ENCODE results near the gene SLC19A1. TPM values are rescaled to one million over a fixed set of nuclear protein-coding genes. Genes with fewer than 3 reads are reported as not detected.
A peak's percentile ranks its signal among the peaks of the same experiment; 100 is the strongest.
"Not testable (repeated sequence)": the region's sequence is repeated elsewhere in the genome, so short reads cannot be mapped to it uniquely, and the experiment has no call there.

SLC19A1 gene
- total RNA-seq, 2 experiments from 2014 or later: 30.0 to 31.2 TPM

DNA sequence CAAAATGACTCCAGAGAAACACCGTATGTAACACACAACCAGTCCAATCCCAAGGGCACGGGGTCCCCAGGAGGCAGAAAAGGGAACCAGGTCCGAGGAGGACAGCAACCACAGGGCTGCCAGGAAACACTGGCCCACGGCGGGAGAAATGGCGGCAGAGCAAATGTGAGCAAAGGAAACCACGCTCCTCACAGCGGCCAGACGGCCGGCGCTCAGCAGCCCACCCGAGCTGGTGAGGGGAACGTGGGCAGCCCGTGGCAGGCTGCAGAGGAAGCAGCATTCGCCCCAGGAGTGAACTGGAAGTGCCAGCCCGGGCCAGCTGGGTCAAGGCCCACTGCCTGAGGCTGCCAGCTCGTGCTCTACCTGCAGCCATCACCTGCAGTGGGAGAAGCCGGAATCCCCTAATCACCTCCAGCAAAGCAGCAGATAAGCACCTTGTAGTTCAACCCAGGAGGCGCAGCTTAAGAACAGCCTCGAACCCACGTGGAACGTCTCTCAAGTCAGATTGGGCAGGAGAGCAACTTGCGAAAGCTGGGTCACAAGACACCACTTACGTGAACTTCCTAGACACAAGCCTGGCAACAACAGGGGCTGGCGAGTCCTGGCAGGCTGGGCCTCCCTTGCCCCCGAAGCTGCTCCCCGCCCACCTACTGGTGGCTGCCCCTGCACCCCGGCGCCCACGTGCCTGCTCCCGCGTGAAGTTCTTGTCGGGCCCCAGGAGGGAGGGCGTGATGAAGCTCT, 6.7 kb downstream of the SLC19A1 start:
- POLR2A ChIA-PET: interaction anchor here (0.7 kb wide), 1 partner anchor 12 kb away, joined by 3 read pairs; no protein-coding TSS in a partner anchor
- no peak overlapping the region for H3K4me3 Mint-ChIP-seq
- peak overlapping the region; percentile 19 for H3K27ac Mint-ChIP-seq
- no peaks in the 10 kb centered on the region for H3K27me3 Mint-ChIP-seq
- DNase-seq: no peak
- H3K36me3 Mint-ChIP-seq (ENCODE audit: low read depth): peaks cover 22% of the 10 kb centered on the region
- peaks cover 20% of the 10 kb centered on the region for H3K4me1 Mint-ChIP-seq
- no peaks in the 10 kb centered on the region for H3K9me3 Mint-ChIP-seq
- CTCF ChIA-PET: no interaction called here

DNA sequence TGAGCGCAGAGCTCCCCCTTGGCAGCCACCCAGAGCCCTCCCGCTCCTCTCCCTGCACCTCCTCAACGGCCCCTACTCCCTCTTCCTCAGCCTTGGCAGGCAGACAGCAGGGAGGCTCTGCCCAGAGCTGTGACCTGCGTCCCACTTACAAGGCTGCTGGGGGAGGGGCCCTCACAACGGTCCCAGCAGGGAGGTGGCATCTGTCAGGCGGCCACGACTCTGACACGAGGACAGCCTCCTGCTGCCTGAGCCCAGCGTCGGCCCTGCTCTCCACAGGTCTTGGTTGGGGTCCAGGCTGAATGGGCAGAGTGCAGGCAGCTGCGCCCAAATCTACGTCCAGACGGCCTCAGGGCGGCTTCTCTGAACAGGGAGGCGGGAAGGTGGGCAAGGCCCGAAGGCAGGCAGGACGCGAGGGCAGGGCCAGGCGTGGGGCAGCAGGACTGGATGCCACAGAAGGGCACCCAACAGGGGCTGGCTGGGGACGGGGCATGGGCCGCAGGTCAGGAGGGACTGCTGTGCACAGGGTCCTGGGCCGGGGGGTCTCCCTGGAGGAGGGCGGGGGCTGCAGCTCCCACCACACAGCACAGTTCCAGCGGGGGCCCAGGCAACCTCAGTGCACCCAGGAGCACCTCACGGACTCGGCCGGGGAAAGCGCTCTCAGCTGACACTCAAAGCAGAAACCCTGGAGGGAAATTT, 7.5 kb downstream of the SLC19A1 start:
- Mint-ChIP-seq H3K4me1 (peaks cover 14% of the 10 kb centered on the region), H3K9me3 (no peaks in the 10 kb centered on the region), H3K27me3 (no peaks in the 10 kb centered on the region), H3K27ac (peak overlapping the region; percentile 19), H3K4me3 (no peak overlapping the region), H3K36me3 (ENCODE audit: low read depth) (peaks cover 22% of the 10 kb centered on the region)
- ChIA-PET POLR2A (interaction anchor here (0.7 kb wide), 1 partner anchor 13 kb away, joined by 3 read pairs; no protein-coding TSS in a partner anchor), CTCF (no interaction called here)
- DNase-seq: no peak

DNA sequence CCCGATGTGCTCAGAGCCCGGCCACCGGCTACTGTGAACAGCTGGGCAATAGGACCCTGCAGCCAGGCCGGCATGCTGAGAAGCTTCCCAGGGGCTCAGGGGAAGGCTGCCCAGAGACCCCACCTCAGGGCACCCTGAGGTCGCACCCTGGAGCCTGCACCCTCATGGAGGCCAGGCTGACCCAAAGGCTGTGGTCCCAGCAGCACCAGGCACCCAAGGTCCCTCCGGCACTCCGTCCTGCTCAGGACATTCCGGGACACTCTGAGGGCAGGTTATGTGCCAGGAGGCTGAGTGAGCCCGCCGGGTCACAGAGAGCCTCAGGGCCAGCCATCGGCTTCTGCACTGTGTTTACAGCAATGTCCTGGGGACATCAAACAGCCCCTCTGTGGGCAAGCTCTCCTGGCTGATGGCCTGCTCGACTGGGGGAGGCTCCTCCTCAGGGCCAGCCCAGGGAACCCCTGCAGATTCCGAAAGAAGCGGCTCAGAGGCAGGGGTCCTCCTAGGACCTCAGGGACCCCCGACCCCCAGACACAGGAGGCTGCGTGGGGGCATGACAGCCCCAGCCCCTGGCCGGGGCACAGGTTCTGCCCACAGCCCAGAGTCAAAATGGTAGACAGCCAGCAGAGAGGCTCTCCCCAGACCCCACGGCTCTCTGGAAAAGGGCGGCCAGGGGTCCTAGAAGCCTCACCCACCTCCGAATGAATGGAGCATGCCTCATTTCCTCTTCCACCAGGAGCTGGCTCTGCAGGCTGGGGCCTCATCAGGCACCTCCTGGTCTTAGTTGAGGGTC, 8.2 kb downstream of the SLC19A1 start:
- POLR2A ChIA-PET: no interaction called here
- CTCF ChIA-PET: no interaction called here
- no peak for DNase-seq
- no peaks in the 10 kb centered on the region for H3K9me3 Mint-ChIP-seq
- H3K27me3 Mint-ChIP-seq: no peaks in the 10 kb centered on the region
- H3K4me3 Mint-ChIP-seq: no peak overlapping the region
- no peak overlapping the region for H3K27ac Mint-ChIP-seq
- H3K4me1 Mint-ChIP-seq: peaks cover 12% of the 10 kb centered on the region
- peaks cover 22% of the 10 kb centered on the region for H3K36me3 Mint-ChIP-seq (ENCODE audit: low read depth)

DNA sequence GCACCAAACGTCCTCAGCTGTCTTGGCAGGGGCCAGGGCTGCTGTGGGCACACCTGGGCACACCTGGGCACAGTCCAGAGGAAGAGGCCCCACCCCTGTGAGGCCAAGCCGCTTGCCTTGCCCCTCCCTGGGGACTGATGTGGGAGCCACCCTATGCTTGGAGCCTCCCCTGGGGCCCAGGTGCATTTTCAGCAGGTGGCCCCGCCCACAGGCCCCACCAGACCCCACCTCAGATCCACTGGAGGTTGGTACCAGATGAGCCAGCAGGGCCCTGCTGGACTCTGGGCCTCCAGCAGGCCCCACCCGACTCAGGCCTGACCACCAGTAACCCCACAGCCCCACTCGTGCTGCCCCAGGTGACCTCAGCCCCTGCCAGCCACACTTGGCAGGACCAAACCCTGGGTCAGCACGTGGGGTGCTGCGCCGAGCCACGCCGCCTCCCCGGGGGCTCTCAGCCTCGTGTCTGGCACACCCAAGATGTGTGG, 8.8 kb downstream of the SLC19A1 start:
- Mint-ChIP-seq H3K36me3 (ENCODE audit: low read depth) (peaks cover 22% of the 10 kb centered on the region), H3K4me3 (no peak overlapping the region), H3K27me3 (no peaks in the 10 kb centered on the region), H3K27ac (peak overlapping the region; percentile 87), H3K4me1 (peaks cover 12% of the 10 kb centered on the region), H3K9me3 (no peaks in the 10 kb centered on the region)
- no peak for DNase-seq
- ChIA-PET CTCF (no interaction called here), POLR2A (no interaction called here)

DNA sequence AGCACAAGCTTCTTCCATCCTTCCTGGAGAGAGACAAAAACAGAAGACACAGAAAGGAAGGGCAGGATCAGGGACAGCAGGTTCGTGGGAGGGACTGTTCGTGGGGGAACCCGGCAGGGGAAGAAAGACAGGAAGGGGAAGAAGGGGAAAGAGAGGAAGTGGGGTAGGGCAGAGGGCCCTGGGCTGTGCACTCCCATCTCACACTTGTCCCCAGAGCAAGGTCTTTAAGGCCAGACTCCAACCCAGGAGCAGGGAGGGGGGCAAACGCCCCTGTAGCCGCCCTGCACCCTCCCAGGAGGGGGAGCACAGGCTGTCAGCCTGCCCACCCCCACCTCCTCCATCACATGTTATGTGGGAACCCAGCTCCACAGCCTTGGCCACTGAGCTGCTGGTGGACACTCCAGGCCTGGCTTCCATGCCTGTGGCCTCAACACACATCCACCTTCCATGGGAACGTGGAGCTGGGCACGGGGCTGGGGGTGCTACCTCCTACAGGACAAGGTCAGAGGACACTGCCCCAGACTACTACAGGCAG, 9.3 kb downstream of the SLC19A1 start:
- Mint-ChIP-seq H3K9me3 (no peaks in the 10 kb centered on the region), H3K36me3 (ENCODE audit: low read depth) (peaks cover 25% of the 10 kb centered on the region), H3K27me3 (no peaks in the 10 kb centered on the region), H3K4me3 (no peak overlapping the region), H3K27ac (peak overlapping the region; percentile 87), H3K4me1 (peaks cover 12% of the 10 kb centered on the region)
- DNase-seq: no peak
- POLR2A ChIA-PET: interaction anchor here (0.9 to 1.1 kb wide), 2 partner anchors 15 to 50 kb away, joined by 3 to 4 read pairs; no protein-coding TSS in a partner anchor
- CTCF ChIA-PET: interaction anchor here (1.0 to 1.6 kb wide), 2 partner anchors 54 to 59 kb away, joined by 4 read pairs; no protein-coding TSS in a partner anchor

DNA sequence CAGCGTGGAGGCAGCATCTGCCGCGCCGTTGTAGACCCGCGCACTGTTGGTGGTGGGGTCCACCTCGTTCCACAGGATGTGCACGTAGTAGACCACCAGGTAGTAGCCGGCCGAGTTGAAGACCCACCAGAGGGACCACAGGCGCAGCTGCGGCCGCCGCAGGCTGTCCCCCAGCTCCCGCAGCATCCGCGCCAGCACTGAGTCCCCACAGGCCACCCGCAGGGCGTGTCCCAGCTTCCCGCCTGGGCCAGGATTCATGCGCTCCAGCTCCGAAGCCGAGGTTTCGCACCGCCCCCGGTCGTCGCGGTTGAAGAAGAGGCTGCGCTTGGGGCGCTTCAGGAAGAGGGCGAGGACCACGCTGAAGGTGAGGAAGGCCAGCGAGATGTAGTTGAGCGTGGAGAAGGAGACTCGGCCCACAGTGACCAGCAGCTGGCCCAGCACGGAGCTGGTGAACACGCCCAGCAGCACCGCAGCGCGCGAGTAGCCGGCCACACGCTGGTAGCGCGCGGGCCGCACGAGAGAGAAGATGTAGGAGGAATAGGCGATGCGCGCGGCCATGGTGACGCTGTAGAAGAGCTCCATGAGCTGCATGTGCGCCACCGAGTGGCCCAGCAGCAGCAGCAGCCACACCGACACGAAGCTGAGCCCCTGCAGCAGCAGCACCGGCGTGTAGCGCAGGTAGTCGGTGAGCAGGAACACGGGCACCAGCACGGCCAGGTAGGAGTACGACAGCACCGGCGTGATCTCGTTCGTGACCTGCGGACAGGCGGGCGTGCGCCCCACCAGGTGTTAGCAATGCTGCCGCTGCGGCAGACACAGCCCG, 10.6 kb downstream of the SLC19A1 start:
- Mint-ChIP-seq H3K27me3 (no peaks in the 10 kb centered on the region), H3K9me3 (no peaks in the 10 kb centered on the region), H3K36me3 (ENCODE audit: low read depth) (peaks cover 31% of the 10 kb centered on the region), H3K27ac (no peak overlapping the region), H3K4me1 (peaks cover 12% of the 10 kb centered on the region), H3K4me3 (no peak overlapping the region)
- ChIA-PET CTCF (interaction anchor here (1.0 to 1.6 kb wide), 2 partner anchors 53 to 61 kb away, joined by 4 read pairs; no protein-coding TSS in a partner anchor), POLR2A (interaction anchor here (1.1 kb wide), 1 partner anchor 16 kb away, joined by 3 read pairs; no protein-coding TSS in a partner anchor)
- DNase-seq: no peak

DNA sequence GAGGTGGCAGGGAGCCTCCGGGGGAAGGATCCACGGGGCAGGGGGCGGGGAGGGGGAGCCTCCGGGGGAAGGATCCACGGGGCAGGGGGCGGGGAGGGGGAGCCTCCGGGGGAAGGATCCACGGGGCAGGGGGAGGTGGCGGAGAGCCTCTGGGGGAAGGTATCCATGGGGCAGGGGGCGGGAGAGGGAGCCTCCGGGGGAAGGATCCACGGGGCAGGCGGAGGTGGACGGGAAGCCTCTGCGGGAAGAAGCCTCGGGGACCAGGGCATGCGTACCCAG, 11.2 kb downstream of the SLC19A1 start:
- H3K9me3 Mint-ChIP-seq, CTCF ChIA-PET, POLR2A ChIA-PET, H3K27me3 Mint-ChIP-seq, DNase-seq, H3K27ac Mint-ChIP-seq, H3K4me3 Mint-ChIP-seq: not testable (repeated sequence)
- Mint-ChIP-seq H3K4me1 (peaks cover 12% of the 10 kb centered on the region), H3K36me3 (ENCODE audit: low read depth) (peaks cover 30% of the 10 kb centered on the region)

DNA sequence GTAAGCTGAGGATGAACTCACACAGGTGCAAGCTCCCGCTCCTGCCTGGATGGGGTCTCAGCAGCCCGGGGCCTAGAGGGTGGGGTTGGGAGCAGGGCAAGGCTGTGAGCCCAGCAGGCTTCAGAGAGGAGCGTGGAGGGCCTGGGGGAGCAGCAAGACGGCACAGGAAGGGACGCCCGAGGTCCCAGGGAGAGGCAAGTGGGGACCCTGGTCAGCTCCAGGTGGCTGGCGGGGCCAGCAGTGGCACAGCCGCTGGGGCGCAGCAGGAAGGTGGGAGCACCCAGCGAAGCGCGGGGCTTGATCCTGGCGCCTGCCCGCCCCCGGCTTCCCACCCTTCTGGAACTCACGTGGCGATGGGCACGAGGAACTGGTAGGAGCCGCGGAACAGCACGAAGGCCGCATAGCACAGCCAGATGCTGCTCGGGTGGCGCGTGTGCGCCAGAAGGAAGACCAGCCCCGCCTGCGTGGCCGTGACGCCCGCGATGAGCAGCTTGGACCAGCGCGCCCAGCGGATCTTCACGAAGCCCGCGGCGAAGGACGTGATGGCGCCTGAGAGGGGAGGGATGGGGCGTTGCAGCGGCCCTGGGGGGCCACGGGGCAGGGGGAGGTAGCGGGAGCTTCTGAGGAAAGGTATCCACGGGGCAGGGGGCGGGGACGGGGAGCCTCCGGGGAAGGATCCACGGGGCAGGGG, 11.7 kb downstream of the SLC19A1 start:
- H3K4me1 Mint-ChIP-seq: peaks cover 12% of the 10 kb centered on the region
- H3K9me3 Mint-ChIP-seq: no peaks in the 10 kb centered on the region
- ChIA-PET POLR2A (no interaction called here), CTCF (no interaction called here)
- H3K36me3 Mint-ChIP-seq (ENCODE audit: low read depth): peaks cover 34% of the 10 kb centered on the region
- no peak for DNase-seq
- no peak overlapping the region for H3K4me3 Mint-ChIP-seq
- H3K27ac Mint-ChIP-seq: no peak overlapping the region
- H3K27me3 Mint-ChIP-seq: no peaks in the 10 kb centered on the region

DNA sequence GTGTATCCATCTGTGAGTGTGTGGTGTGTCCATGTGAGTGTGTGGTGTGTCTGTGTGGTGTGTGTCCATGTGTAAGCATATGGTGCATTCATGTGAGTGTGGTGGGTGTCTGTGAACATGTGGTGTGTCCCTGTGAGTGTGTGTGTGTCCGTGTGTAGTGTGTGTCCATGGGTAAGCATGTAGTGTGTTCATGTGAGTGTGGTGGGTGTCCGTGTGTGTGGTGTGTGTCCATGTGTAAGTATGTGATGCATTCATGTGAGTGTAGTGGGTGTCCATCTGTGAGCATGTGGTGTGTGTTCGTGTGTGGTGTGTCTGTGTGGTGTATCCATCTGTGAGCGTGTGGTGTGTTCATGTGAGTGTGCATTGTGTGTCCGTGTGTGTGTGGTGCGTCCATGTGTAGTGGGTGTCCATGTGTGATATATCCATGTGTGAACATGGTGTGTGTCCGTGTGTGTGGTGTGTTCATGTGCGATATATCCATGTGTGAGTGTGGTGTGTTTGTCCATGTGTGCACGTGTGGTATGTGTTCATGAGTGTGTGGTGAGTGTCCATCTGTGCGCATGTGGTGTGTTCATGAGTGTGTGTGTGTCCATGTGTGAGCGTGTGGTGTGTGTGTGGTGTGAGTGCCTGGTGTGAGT, 12.3 kb downstream of the SLC19A1 start:
- no peaks in the 10 kb centered on the region for H3K27me3 Mint-ChIP-seq
- peaks cover 32% of the 10 kb centered on the region for H3K36me3 Mint-ChIP-seq (ENCODE audit: low read depth)
- H3K27ac Mint-ChIP-seq: no peak overlapping the region
- ChIA-PET CTCF (no interaction called here), POLR2A (no interaction called here)
- H3K4me3 Mint-ChIP-seq: no peak overlapping the region
- DNase-seq: no peak
- no peaks in the 10 kb centered on the region for H3K9me3 Mint-ChIP-seq
- H3K4me1 Mint-ChIP-seq: peaks cover 12% of the 10 kb centered on the region

DNA sequence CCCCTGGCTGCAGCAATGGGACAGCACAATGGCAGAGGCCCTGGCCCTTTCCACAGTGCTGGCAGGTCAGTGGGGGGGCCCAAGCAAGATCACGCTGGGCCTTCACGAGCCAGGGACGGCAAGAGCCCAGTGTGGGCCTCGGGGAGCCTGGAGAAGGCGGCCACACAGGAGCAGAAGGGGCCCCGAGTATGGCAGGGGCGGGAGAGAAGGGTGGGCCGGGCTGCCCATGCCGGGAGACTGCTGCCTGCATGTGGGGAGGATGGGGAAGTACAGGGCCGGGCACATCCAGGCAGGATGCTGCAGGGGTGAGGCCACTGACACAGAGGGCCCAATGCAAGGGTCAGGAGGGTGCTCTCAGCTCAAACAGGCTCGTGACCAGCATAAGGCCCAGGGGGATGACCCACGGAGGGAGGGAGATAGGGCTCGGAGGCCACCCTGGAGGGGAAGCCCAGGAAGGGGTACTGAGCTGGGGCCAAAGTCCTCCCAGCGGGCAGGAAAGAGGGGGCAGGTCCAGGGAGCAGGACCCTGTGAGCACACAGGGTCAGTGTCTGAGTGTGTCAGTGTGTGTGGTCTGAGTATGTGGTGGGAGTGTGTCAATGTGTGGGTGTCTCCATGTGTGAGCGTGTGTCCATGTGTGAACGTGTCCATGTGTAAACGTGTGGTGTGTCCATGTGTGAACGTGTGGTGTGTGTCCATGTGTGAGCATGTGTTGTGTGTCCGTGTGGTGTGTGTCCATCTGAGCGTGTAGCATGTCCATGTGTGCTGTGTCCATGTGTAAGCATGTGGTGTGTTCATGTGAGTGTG, 13.1 kb downstream of the SLC19A1 start:
- ChIA-PET CTCF (no interaction called here), POLR2A (no interaction called here)
- H3K4me3 Mint-ChIP-seq: no peak overlapping the region
- H3K27ac Mint-ChIP-seq: no peak overlapping the region
- no peaks in the 10 kb centered on the region for H3K9me3 Mint-ChIP-seq
- peaks cover 12% of the 10 kb centered on the region for H3K4me1 Mint-ChIP-seq
- H3K36me3 Mint-ChIP-seq (ENCODE audit: low read depth): peaks cover 32% of the 10 kb centered on the region
- DNase-seq: no peak
- no peaks in the 10 kb centered on the region for H3K27me3 Mint-ChIP-seq

DNA sequence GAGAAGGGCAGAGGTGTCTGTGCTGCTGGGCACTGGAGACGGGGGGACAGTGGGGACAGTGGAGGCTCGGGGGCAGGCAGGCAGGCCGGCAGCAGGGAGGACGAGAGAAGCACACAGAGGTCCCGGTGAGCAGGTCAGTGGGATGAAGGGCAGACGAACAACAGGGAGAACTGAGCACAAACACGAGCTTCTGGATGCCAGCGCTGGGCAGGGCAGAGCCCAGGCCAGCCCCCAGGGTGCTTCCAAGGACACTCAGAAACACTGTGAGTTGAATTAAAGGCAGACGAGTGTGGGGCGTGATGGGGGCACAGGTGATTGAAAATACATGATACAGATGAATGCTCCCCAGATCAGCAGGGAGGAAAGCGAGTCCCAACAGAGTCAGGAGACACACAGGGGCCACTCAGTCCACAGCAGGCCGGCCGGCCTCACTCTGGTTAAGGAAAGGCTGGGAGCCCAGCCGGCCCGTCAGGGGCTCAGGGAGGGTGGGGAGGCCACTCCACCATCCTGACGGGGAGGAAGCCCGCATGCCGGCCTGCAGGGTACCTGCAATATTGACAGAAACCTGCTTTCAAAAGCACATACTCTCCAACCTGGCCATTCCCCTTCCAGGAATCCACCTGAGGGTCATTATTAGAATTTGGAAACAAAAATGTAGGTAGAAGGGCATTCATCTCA, 14.1 kb downstream of the SLC19A1 start:
- DNase-seq: no peak
- H3K4me1 Mint-ChIP-seq: peaks cover 9% of the 10 kb centered on the region
- H3K27me3 Mint-ChIP-seq: no peaks in the 10 kb centered on the region
- no peak overlapping the region for H3K27ac Mint-ChIP-seq
- no peak overlapping the region for H3K4me3 Mint-ChIP-seq
- ChIA-PET CTCF (no interaction called here), POLR2A (no interaction called here)
- H3K9me3 Mint-ChIP-seq: no peaks in the 10 kb centered on the region
- H3K36me3 Mint-ChIP-seq (ENCODE audit: low read depth): peaks cover 37% of the 10 kb centered on the region

Measured in activated CD4-positive, alpha-beta memory T cell treated with anti-CD3 and anti-CD28 coated beads, Interleukin-2, amount 10 ng/mL, durations not matched to agents 7 days and 5 days (primary cell).